ENCODE data around the gene ADAT2. TPM values are rescaled to one million over a fixed set of nuclear protein-coding genes. Genes with fewer than 3 reads are reported as not detected.
A peak's percentile ranks its signal among the peaks of the same experiment; 100 is the strongest.

ADAT2 gene
- total RNA-seq, 8 experiments from 2014 or later = 3.8 to 18.8 (median 6.2) TPM

GRCh38 chr6:143401068-143401446, 49.4 kb downstream of the ADAT2 start:
- in situ Hi-C loops (cut with MboI; ENCODE audit: low pct_unique_long_range_greater_than_20kb in 2 of 9, low sequenced_read_pairs in 9 of 9, unreplicated experiment in 9 of 9) = loop anchor here in 4 of 9 experiments (25.0 kb wide), 2 partner anchors 714 to 939 kb away; no protein-coding TSS in a partner anchor
- 82 to 100% (median 100%) methylated on average over 1 of the region's 1 CpG; no CpG with 5 or more reads in 2 of the 10 experiments for WGBS, 10 experiments
- no peak for ATAC-seq (replicated peaks in 6 of 8)
- H3K4me1 ChIP-seq (replicated peaks in 1 of 2) = peaks cover 6 to 19% of the 10 kb centered on the region in 2 donors
- H3K4me3 ChIP-seq = no peak overlapping the region
- H3K27ac ChIP-seq = no peak overlapping the region

- in situ Hi-C loops (cut with MboI; ENCODE audit: low pct_unique_long_range_greater_than_20kb in 2 of 9, low sequenced_read_pairs in 9 of 9, unreplicated experiment in 9 of 9) = loop anchor here in 4 of 9 experiments (25.0 kb wide), 2 partner anchors 713 to 938 kb away; no protein-coding TSS in a partner anchor
These were observed 50.0 kb downstream of the ADAT2 start for GRCh38 chr6:143400258-143401067.

GRCh38 chr6:143399775-143400174, 50.7 kb downstream of the ADAT2 start:
- WGBS, 10 experiments = 10 to 100% (median 46%) methylated on average over 1 to 7 of the region's 7 CpGs; no CpG with 5 or more reads in 1 of the 10 experiments
- ATAC-seq (replicated peaks in 6 of 8) = peak in 4 of 8 experiments; percentile 53 to 90 (median 58)
- Histone ChIP-seq H3K4me1 (replicated peaks in 1 of 2) (peaks cover 6 to 19% of the 10 kb centered on the region in 2 donors), H3K27ac (no peak overlapping the region), H3K4me3 (no peak overlapping the region)
- in situ Hi-C loops (cut with MboI; ENCODE audit: low pct_unique_long_range_greater_than_20kb in 2 of 9, low sequenced_read_pairs in 9 of 9, unreplicated experiment in 9 of 9) = loop anchor here in 4 of 9 experiments (25.0 kb wide), 2 partner anchors 712 to 937 kb away; no protein-coding TSS in a partner anchor

More at GRCh38 chr6:143400258-143401067, 50.0 kb downstream of the ADAT2 start:
- Histone ChIP-seq H3K4me3 (no peak overlapping the region), H3K27ac (no peak overlapping the region), H3K4me1 (replicated peaks in 1 of 2) (peaks cover 6 to 19% of the 10 kb centered on the region in 2 donors)
- no peak for ATAC-seq (replicated peaks in 6 of 8)
- WGBS, 10 experiments = 14 to 95% (median 71%) methylated on average over 1 to 6 of the region's 6 CpGs

GRCh38 chr6:143399176-143399575, 51.3 kb downstream of the ADAT2 start:
- Histone ChIP-seq H3K4me1 (replicated peaks in 1 of 2) (peaks cover 6 to 19% of the 10 kb centered on the region in 2 donors), H3K27ac (no peak overlapping the region), H3K4me3 (no peak overlapping the region)
- ATAC-seq (replicated peaks in 6 of 8) = peak in 1 of 8 experiments; percentile 10
- in situ Hi-C loops (cut with MboI; ENCODE audit: low pct_unique_long_range_greater_than_20kb in 2 of 9, low sequenced_read_pairs in 9 of 9, unreplicated experiment in 9 of 9) = no loop called here
- 86 to 100% (median 93%) methylated on average over 2 to 5 of the region's 5 CpGs for whole genome bisulfite sequencing, 10 experiments

- 53 to 98% (median 81%) methylated on average over 3 to 10 of the region's 16 CpGs for WGBS, 10 experiments
- peak in 5 of 8 experiments; percentile 16 to 57 (median 49) for ATAC-seq (replicated peaks in 6 of 8)
- in situ Hi-C loops (cut with MboI; ENCODE audit: low pct_unique_long_range_greater_than_20kb in 2 of 9, low sequenced_read_pairs in 9 of 9, unreplicated experiment in 9 of 9) = no loop called here
- Histone ChIP-seq H3K4me1 (replicated peaks in 1 of 2) (peaks cover 6 to 19% of the 10 kb centered on the region in 2 donors), H3K27ac (no peak overlapping the region), H3K4me3 (no peak overlapping the region)
These were observed 53.0 kb downstream of the ADAT2 start for GRCh38 chr6:143397227-143398222.

GRCh38 chr6:143396497-143397226, 53.8 kb downstream of the ADAT2 start:
- no peak overlapping the region for H3K27ac ChIP-seq
- in situ Hi-C loops (cut with MboI; ENCODE audit: low pct_unique_long_range_greater_than_20kb in 2 of 9, low sequenced_read_pairs in 9 of 9, unreplicated experiment in 9 of 9) = no loop called here
- 78 to 100% (median 91%) methylated on average over 1 to 9 of the region's 10 CpGs; no CpG with 5 or more reads in 1 of the 10 experiments for WGBS, 10 experiments
- H3K4me1 ChIP-seq (replicated peaks in 1 of 2) = peaks cover 6 to 19% of the 10 kb centered on the region in 2 donors
- ATAC-seq (replicated peaks in 6 of 8) = peak in 3 of 8 experiments; percentile 25 to 55 (median 54)
- H3K4me3 ChIP-seq = no peak overlapping the region

GRCh38 chr6:143395699-143396098, 54.8 kb downstream of the ADAT2 start:
- in situ Hi-C loops (cut with MboI; ENCODE audit: low pct_unique_long_range_greater_than_20kb in 2 of 9, low sequenced_read_pairs in 9 of 9, unreplicated experiment in 9 of 9) = no loop called here

GRCh38 chr6:143394389-143394788, 56.1 kb downstream of the ADAT2 start:
- in situ Hi-C loops (cut with MboI; ENCODE audit: low pct_unique_long_range_greater_than_20kb in 2 of 9, low sequenced_read_pairs in 9 of 9, unreplicated experiment in 9 of 9) = no loop called here
- Histone ChIP-seq H3K27ac (no peak overlapping the region), H3K4me1 (replicated peaks in 1 of 2) (peaks cover 0 to 13% of the 10 kb centered on the region in 2 donors), H3K4me3 (no peak overlapping the region)
- peak in 3 of 8 experiments; percentile 75 to 79 (median 76) for ATAC-seq (replicated peaks in 6 of 8)
- 0 to 90% (median 69%) methylated on average over 1 to 4 of the region's 4 CpGs; no CpG with 5 or more reads in 2 of the 10 experiments for WGBS, 10 experiments

More at GRCh38 chr6:143395699-143396098, 54.8 kb downstream of the ADAT2 start:
- Histone ChIP-seq H3K27ac (no peak overlapping the region), H3K4me1 (replicated peaks in 1 of 2) (peaks cover 6 to 19% of the 10 kb centered on the region in 2 donors), H3K4me3 (no peak overlapping the region)
- WGBS, 10 experiments = 94 to 100% (median 100%) methylated on average over 1 to 5 of the region's 5 CpGs
- ATAC-seq (replicated peaks in 6 of 8) = no peak

GRCh38 chr6:143390278-143390677, 60.2 kb downstream of the ADAT2 start:
- Histone ChIP-seq H3K4me3 (no peak overlapping the region), H3K4me1 (replicated peaks in 1 of 2) (peaks cover 0 to under 1% of the 10 kb centered on the region in 2 donors), H3K27ac (no peak overlapping the region)
- in situ Hi-C loops (cut with MboI; ENCODE audit: low pct_unique_long_range_greater_than_20kb in 2 of 9, low sequenced_read_pairs in 9 of 9, unreplicated experiment in 9 of 9) = no loop called here
- WGBS, 10 experiments = 40 to 100% (median 74%) methylated on average over 1 to 3 of the region's 3 CpGs; no CpG with 5 or more reads in 4 of the 10 experiments
- no peak for ATAC-seq (replicated peaks in 6 of 8)

- peaks cover 0 to 4% of the 10 kb centered on the region in 2 donors for H3K4me1 ChIP-seq (replicated peaks in 1 of 2)
- H3K4me3 ChIP-seq = no peak overlapping the region
- WGBS, 10 experiments = 0 to 92% (median 76%) methylated on average over 1 to 2 of the region's 2 CpGs; no CpG with 5 or more reads in 2 of the 10 experiments
- H3K27ac ChIP-seq = no peak overlapping the region
- in situ Hi-C loops (cut with MboI; ENCODE audit: low pct_unique_long_range_greater_than_20kb in 2 of 9, low sequenced_read_pairs in 9 of 9, unreplicated experiment in 9 of 9) = no loop called here
- no peak for ATAC-seq (replicated peaks in 6 of 8)
These were observed 64.9 kb downstream of the ADAT2 start for GRCh38 chr6:143385636-143386035.

- peak in 2 of 8 experiments; percentile 20 to 49 for ATAC-seq (replicated peaks in 6 of 8)
- Histone ChIP-seq H3K4me1 (replicated peaks in 1 of 2) (no peaks in the 10 kb centered on the region), H3K27ac (no peak overlapping the region), H3K4me3 (no peak overlapping the region)
- in situ Hi-C loops (cut with MboI; ENCODE audit: low pct_unique_long_range_greater_than_20kb in 2 of 9, low sequenced_read_pairs in 9 of 9, unreplicated experiment in 9 of 9) = no loop called here
These were observed 73.6 kb downstream of the ADAT2 start for GRCh38 chr6:143376861-143377260.

- ATAC-seq (replicated peaks in 6 of 8) = peak in 2 of 8 experiments; percentile 73 to 74
- WGBS, 10 experiments = 40 to 100% (median 86%) methylated on average over 1 to 3 of the region's 3 CpGs; no CpG with 5 or more reads in 1 of the 10 experiments
- in situ Hi-C loops (cut with MboI; ENCODE audit: low pct_unique_long_range_greater_than_20kb in 2 of 9, low sequenced_read_pairs in 9 of 9, unreplicated experiment in 9 of 9) = no loop called here
- no peak overlapping the region for H3K27ac ChIP-seq
- no peak overlapping the region for H3K4me3 ChIP-seq
- H3K4me1 ChIP-seq (replicated peaks in 1 of 2) = no peaks in the 10 kb centered on the region
These were observed 74.1 kb downstream of the ADAT2 start for GRCh38 chr6:143376375-143376774.
